HEK293 (cell line): ENCODE data around the gene GGT5.

ENCODE experiments used
- GLIS2 ChIP-seq: fragments of 450-650 bp; formaldehyde crosslinking; IDR thresholded peaks from 2 replicates; pipeline ENCODE4 v1.5.1; 2016; ENCODE audit warnings: missing biosample characterization, missing genetic modification characterization
- REST ChIP-seq: fragments of 450-650 bp; formaldehyde crosslinking; IDR thresholded peaks from 2 replicates; pipeline ENCODE4 v1.5.1; 2016; ENCODE audit warnings: missing biosample characterization, missing genetic modification characterization
- SP2 ChIP-seq: fragments of 450-650 bp; formaldehyde crosslinking; IDR thresholded peaks from 2 replicates; pipeline ENCODE4 v1.5.1; 2016; ENCODE audit warnings: missing biosample characterization, missing genetic modification characterization
- TCF7L2 ChIP-seq: IDR thresholded peaks from 2 replicates; pipeline ENCODE4 v1.6.1; 2011; ENCODE audit warnings: low read depth, mild to moderate bottlenecking, inconsistent platforms, low read length, moderate library complexity, borderline replicate concordance
- ZSCAN5A ChIP-seq: fragments of 450-650 bp; formaldehyde crosslinking; IDR thresholded peaks from 2 replicates; pipeline ENCODE4 v1.5.1; 2016; ENCODE audit warnings: missing biosample characterization, missing genetic modification characterization
- TF ChIP-seq, protein P1 (sequence below): fragments of 450-650 bp; formaldehyde crosslinking; IDR thresholded peaks from 2 replicates; pipeline ENCODE4 v1.5.1; 2016; ENCODE audit warnings: missing biosample characterization, missing genetic modification characterization
- TF ChIP-seq, protein P2 (sequence below): fragments of 450-650 bp; formaldehyde crosslinking; IDR thresholded peaks from 2 replicates; pipeline ENCODE4 v1.5.1; 2016; ENCODE audit warnings: missing biosample characterization, missing genetic modification characterization

DNA sequence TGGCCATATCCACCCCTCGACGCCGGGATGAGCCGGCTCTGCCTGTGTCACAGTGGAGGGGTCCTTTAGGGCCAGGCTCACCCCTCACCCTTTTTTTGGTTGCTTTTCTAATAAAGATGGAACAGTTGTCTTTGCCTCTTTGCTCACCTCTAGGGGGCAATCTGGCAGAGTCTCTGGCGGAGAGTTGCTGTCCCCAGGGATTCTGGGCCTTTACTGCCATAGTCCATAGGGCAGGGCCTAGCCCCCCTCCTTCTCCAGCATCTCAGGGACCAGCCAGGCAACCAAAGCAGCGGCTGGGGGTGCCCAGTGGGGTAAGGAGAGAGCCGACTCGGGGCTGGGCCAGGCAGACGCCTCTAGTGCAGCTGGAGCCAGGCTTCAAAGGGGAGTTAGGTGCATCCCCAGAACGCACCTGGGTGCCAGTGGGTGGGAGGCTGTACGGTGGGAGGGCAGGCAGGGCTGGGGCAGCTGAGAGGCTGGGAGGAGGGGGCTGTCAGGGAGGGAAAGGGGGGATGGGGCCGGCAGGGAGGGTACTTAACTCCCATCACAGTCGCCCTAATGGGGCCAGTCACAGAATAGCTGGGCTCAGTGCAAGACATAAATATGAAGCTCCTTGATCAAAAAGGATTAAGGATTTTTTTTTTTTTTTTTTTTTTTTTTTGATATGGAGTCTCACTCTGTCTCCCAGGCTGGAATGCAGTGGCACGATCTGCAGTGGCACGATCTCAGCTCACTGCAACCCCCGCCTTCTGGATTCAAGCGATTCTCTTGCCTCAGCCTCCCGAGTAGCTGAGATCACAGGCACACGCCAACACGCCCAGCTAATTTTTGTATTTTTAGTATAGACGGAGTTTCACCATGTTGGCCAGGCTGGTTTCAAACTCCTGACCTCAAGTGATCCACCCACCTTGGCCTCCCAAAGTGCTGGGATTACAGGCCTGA is 66.1 kb downstream of the GGT5 start:
- TF ChIP-seq REST (tag by site-specific recombination): no peak
- TF ChIP-seq, protein P1, sequence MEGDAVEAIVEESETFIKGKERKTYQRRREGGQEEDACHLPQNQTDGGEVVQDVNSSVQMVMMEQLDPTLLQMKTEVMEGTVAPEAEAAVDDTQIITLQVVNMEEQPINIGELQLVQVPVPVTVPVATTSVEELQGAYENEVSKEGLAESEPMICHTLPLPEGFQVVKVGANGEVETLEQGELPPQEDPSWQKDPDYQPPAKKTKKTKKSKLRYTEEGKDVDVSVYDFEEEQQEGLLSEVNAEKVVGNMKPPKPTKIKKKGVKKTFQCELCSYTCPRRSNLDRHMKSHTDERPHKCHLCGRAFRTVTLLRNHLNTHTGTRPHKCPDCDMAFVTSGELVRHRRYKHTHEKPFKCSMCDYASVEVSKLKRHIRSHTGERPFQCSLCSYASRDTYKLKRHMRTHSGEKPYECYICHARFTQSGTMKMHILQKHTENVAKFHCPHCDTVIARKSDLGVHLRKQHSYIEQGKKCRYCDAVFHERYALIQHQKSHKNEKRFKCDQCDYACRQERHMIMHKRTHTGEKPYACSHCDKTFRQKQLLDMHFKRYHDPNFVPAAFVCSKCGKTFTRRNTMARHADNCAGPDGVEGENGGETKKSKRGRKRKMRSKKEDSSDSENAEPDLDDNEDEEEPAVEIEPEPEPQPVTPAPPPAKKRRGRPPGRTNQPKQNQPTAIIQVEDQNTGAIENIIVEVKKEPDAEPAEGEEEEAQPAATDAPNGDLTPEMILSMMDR (tag by site-specific recombination): 0 out of 2 replicates have a peak, but pooled peaks have one; percentile 18
- TF ChIP-seq, protein P2, sequence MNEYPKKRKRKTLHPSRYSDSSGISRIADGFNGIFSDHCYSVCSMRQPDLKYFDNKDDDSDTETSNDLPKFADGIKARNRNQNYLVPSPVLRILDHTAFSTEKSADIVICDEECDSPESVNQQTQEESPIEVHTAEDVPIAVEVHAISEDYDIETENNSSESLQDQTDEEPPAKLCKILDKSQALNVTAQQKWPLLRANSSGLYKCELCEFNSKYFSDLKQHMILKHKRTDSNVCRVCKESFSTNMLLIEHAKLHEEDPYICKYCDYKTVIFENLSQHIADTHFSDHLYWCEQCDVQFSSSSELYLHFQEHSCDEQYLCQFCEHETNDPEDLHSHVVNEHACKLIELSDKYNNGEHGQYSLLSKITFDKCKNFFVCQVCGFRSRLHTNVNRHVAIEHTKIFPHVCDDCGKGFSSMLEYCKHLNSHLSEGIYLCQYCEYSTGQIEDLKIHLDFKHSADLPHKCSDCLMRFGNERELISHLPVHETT (tag by site-specific recombination): no peak
- no peak for TF ChIP-seq TCF7L2
- no peak for TF ChIP-seq SP2 (tag by site-specific recombination)
- TF ChIP-seq ZSCAN5A (tag by site-specific recombination): no peak
- TF ChIP-seq GLIS2 (tag by site-specific recombination): no peak
